ENCODE results near the gene WDR33.

DNA sequence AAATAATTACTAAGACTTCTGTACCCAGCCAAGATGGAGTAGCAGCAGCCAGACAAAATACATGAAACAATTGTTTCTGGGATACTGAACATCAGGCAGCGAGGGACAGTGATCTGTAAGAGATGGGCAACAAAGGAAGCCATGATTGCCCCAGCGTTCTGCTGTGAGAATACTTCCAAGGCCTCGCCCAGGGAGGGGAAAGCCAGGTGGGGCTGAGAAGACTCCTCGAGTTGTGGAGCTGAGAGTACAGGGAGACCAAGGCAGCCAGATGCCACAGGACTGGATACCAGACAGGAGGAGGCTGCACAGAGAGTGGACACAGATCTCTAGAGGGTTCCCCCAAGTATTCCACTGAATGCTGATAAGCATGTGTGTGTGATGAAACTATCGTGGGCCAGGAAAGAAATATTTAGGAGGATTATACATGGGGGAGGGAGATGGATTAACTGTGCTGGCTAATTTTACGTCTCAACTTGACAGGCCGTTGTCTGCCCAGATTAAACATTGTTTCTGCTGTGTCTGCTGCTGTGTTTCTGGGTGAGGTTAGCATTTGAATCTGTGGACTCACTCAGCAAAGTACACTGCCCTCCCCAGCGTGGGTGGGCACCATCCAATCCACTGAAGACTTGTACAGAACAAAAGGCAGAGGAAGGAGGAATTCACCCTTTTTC lies 125.4 kb downstream of the WDR33 start:
- TF ChIP-seq CTCF (IDR thresholded peaks at IDR 0.05; ENCODE audit: low read depth, low read length) (no peak), EZH2phosphoT487 (IDR thresholded peaks at IDR 0.05; ENCODE audit: low read depth) (no peak)

All from OCI-LY3 (cell line).